GM12892 (cell line): ENCODE measurements around the gene ENOPH1. TPM values are rescaled to one million over a fixed set of nuclear protein-coding genes. Genes with fewer than 3 reads are reported as not detected.
"Not testable (repeated sequence)": the region's sequence is repeated elsewhere in the genome, so short reads cannot be mapped to it uniquely, and the experiment has no call there.

ENCODE experiments used
- DNase-seq: peaks from one replicate; pipeline ENCODE4 v3.0.0; 2011; ENCODE audit not compliant: insufficient read length
- FAIRE-seq: peaks from 2 replicates; lab custom pipeline; 2011; peaks lifted over from hg19 to GRCh38; lab: Jason Lieb, UNC
- POLR2A ChIP-seq: IDR thresholded peaks from 2 replicates; pipeline ENCODE4 v1.6.1; 2011; ENCODE audit warnings: low read depth, low read length, control low read depth
- POLR2AphosphoS5 ChIP-seq: IDR thresholded peaks from 2 replicates; pipeline ENCODE4 v1.6.1; 2011; ENCODE audit warnings: low read depth, low read length, control low read depth
- TAF1 ChIP-seq: IDR thresholded peaks from 2 replicates; pipeline ENCODE4 v1.6.1; 2011; ENCODE audit warnings: low read depth, mild to moderate bottlenecking, control low read depth, low read length, borderline replicate concordance
- polyA plus RNA-seq: library from polyadenylated mRNA; unstranded; fragments of >200 nt; gene quantifications from one replicate; pipeline ENCODE4 v1.2.1, GENCODE V29; 2012; ENCODE audit warnings: missing spikeins, inconsistent platforms; ENCODE audit not compliant: missing spikeins

ENOPH1 gene
- polyA plus RNA-seq = 53.1 TPM

GRCh38 chr4:82430193-82430963, at the start of gene ENOPH1, which contains the start of gene HNRNPDL:
Gene ENOPH1, plus strand, starts transcription at chr4:82430590. Its CDS starts 240 bp downstream, at chr4:82430830.
Gene HNRNPDL, minus strand, starts transcription at chr4:82430462. Its CDS starts 772 bp downstream, at chr4:82429690.
- DNase-seq (peak; percentile 89), FAIRE-seq (peak; percentile 96)
- TF ChIP-seq POLR2AphosphoS5 (peak; percentile 91), POLR2A (peak; percentile 94; the same call in 1 of the 2 replicates), TAF1 (peak; percentile 70; the same call in 1 of the 2 replicates)

- no peak for FAIRE-seq
- no peak for DNase-seq
- no peak for TF ChIP-seq TAF1
- no peak for TF ChIP-seq POLR2AphosphoS5
- no peak for TF ChIP-seq POLR2A
These were observed 49.6 kb upstream of the ENOPH1 start for GRCh38 chr4:82380831-82381230.

- FAIRE-seq = no peak
- no peak for DNase-seq
- no peak for TF ChIP-seq POLR2A
- no peak for TF ChIP-seq POLR2AphosphoS5
- no peak for TF ChIP-seq TAF1
These were observed 49.2 kb upstream of the ENOPH1 start for GRCh38 chr4:82381235-82381634.

GRCh38 chr4:82381661-82382296, 48.6 kb upstream of the ENOPH1 start:
- FAIRE-seq = no peak
- DNase-seq = no peak
- no peak for TF ChIP-seq POLR2AphosphoS5
- no peak for TF ChIP-seq POLR2A
- TF ChIP-seq TAF1 = no peak

GRCh38 chr4:82382751-82383150, 47.6 kb upstream of the ENOPH1 start:
- FAIRE-seq = peak; percentile 5
- TF ChIP-seq POLR2AphosphoS5 (no peak), TAF1 (no peak), POLR2A (no peak)
- DNase-seq = no peak

- FAIRE-seq, DNase-seq: not testable (repeated sequence)
These were observed 44.1 kb upstream of the ENOPH1 start for GRCh38 chr4:82386312-82386711.

- TF ChIP-seq POLR2A (no peak), TAF1 (no peak), POLR2AphosphoS5 (no peak)
- DNase-seq (no peak), FAIRE-seq (no peak)
These were observed 42.0 kb upstream of the ENOPH1 start for GRCh38 chr4:82388405-82388804.

GRCh38 chr4:82390061-82390460, 40.3 kb upstream of the ENOPH1 start:
- FAIRE-seq, DNase-seq: not testable (repeated sequence)

GRCh38 chr4:82394896-82395295, 35.5 kb upstream of the ENOPH1 start:
- FAIRE-seq = no peak

GRCh38 chr4:82397527-82397926, 32.9 kb upstream of the ENOPH1 start:
- FAIRE-seq = no peak
- no peak for TF ChIP-seq POLR2AphosphoS5
- no peak for TF ChIP-seq POLR2A
- no peak for TF ChIP-seq TAF1
- no peak for DNase-seq

More at GRCh38 chr4:82394896-82395295, 35.5 kb upstream of the ENOPH1 start:
- no peak for TF ChIP-seq POLR2A
- TF ChIP-seq POLR2AphosphoS5 = no peak
- TF ChIP-seq TAF1 = no peak
- DNase-seq = no peak

- TF ChIP-seq POLR2A (no peak), TAF1 (no peak), POLR2AphosphoS5 (no peak)
- DNase-seq (no peak), FAIRE-seq (no peak)
These were observed 32.1 kb upstream of the ENOPH1 start for GRCh38 chr4:82398263-82398662.

- DNase-seq = no peak
- TF ChIP-seq POLR2AphosphoS5 (no peak), TAF1 (no peak), POLR2A (no peak)
- FAIRE-seq = no peak
These were observed 28.8 kb upstream of the ENOPH1 start for GRCh38 chr4:82401600-82401999.
